H9 (cell line): ENCODE data around the gene NEBL. TPM values are rescaled to one million over a fixed set of nuclear protein-coding genes. Genes with fewer than 3 reads are reported as not detected.

Experiments used
- DNase-seq: peaks from one replicate; pipeline ENCODE4 v3.0.0-alpha.2; 2017
- H2AFZ ChIP-seq: one replicate; pipeline ENCODE4 v1.6.1; 2013; ENCODE audit warnings: mild to moderate bottlenecking, low read length, control low read depth, moderate library complexity
- H2AK5ac ChIP-seq: 2 replicates; pipeline ENCODE4 v1.6.1; 2013; ENCODE audit warnings: low read length, control low read depth, mixed read lengths; ENCODE audit not compliant: insufficient read length
- H2BK120ac ChIP-seq: one replicate; pipeline ENCODE4 v1.6.1; 2013; ENCODE audit warnings: low read depth, mild to moderate bottlenecking, low read length, control low read depth, inconsistent platforms; ENCODE audit not compliant: poor library complexity, severe bottlenecking
- H2BK12ac ChIP-seq: 2 replicates; pipeline ENCODE4 v1.6.1; 2013; ENCODE audit warnings: low read length, control low read depth, mixed read lengths, low read depth; ENCODE audit not compliant: insufficient read length
- H2BK15ac ChIP-seq: 2 replicates; pipeline ENCODE4 v1.6.1; 2013; ENCODE audit warnings: low read depth, low read length, control low read depth
- H2BK20ac ChIP-seq: one replicate; pipeline ENCODE4 v1.6.1; 2013; ENCODE audit warnings: low read depth, mild to moderate bottlenecking, low read length, control low read depth, inconsistent platforms; ENCODE audit not compliant: poor library complexity, severe bottlenecking
- H2BK5ac ChIP-seq: 2 replicates; pipeline ENCODE4 v1.6.1; 2013; ENCODE audit warnings: low read length, control low read depth, mixed read lengths; ENCODE audit not compliant: insufficient read length
- H3K14ac ChIP-seq: 2 replicates; pipeline ENCODE4 v1.6.1; 2013; ENCODE audit warnings: low read length, control low read depth; ENCODE audit not compliant: insufficient read depth
- H3K18ac ChIP-seq: 2 replicates; pipeline ENCODE4 v1.6.1; 2013; ENCODE audit warnings: low read depth, mild to moderate bottlenecking, mixed read lengths, low read length, control low read depth; ENCODE audit not compliant: insufficient read length
- H3K23ac ChIP-seq: 2 replicates; pipeline ENCODE4 v1.6.1; 2013; ENCODE audit warnings: low read length, control low read depth, mixed read lengths, low read depth; ENCODE audit not compliant: insufficient read length
- H3K23me2 ChIP-seq: 2 replicates; pipeline ENCODE4 v1.6.1; 2013; ENCODE audit warnings: low read depth, mild to moderate bottlenecking, mixed read lengths, low read length, control low read depth; ENCODE audit not compliant: insufficient read length, poor library complexity, severe bottlenecking
- H3K27ac ChIP-seq: 2 replicates; pipeline ENCODE4 v1.5.1; 2013; ENCODE audit warnings: low read length, control low read depth, mixed read lengths, low read depth; ENCODE audit not compliant: insufficient read length
- H3K27me3 ChIP-seq: 2 replicates; pipeline ENCODE4 v1.6.1; 2013; ENCODE audit warnings: low read length, control low read depth, inconsistent platforms; ENCODE audit not compliant: insufficient read depth
- H3K4ac ChIP-seq: 2 replicates; pipeline ENCODE4 v1.6.1; 2013; ENCODE audit warnings: low read depth, mild to moderate bottlenecking, control low read depth, inconsistent platforms, low read length, moderate library complexity
- H3K4me1 ChIP-seq: 2 replicates; pipeline ENCODE4 v1.6.1; 2013; ENCODE audit warnings: low read length, control low read depth, inconsistent platforms; ENCODE audit not compliant: insufficient read depth
- H3K4me2 ChIP-seq: 2 replicates; pipeline ENCODE4 v1.6.1; 2013; ENCODE audit warnings: low read length, control low read depth, mixed read lengths; ENCODE audit not compliant: insufficient read length, insufficient read depth
- H3K56ac ChIP-seq: 2 replicates; pipeline ENCODE4 v1.6.1; 2013; ENCODE audit warnings: low read depth, mild to moderate bottlenecking, mixed read lengths, low read length, control low read depth; ENCODE audit not compliant: insufficient read length
- H3K79me1 ChIP-seq: 2 replicates; pipeline ENCODE4 v1.6.1; 2013; ENCODE audit warnings: low read depth, mild to moderate bottlenecking, moderate library complexity, low read length, control low read depth, inconsistent platforms; ENCODE audit not compliant: insufficient read depth, poor library complexity, severe bottlenecking
- H3K79me2 ChIP-seq: 2 replicates; pipeline ENCODE4 v1.6.1; 2013; ENCODE audit warnings: low read length, control low read depth, inconsistent platforms; ENCODE audit not compliant: insufficient read depth
- H3K9ac ChIP-seq: 2 replicates; pipeline ENCODE4 v1.6.1; 2013; ENCODE audit warnings: low read length, control low read depth, mixed read lengths; ENCODE audit not compliant: insufficient read length; ENCODE audit errors: extremely low read depth
- H3K9me3 ChIP-seq: one replicate; pipeline ENCODE4 v1.6.1; 2013; ENCODE audit warnings: low read depth, low read length, inconsistent platforms; ENCODE audit not compliant: control insufficient read depth
- H3T11ph ChIP-seq: one replicate; pipeline ENCODE4 v1.6.1; 2013; ENCODE audit warnings: mild to moderate bottlenecking, low read length, control low read depth, inconsistent platforms
- H4K20me1 ChIP-seq: one replicate; pipeline ENCODE4 v1.6.1; 2013; ENCODE audit not compliant: control insufficient read depth, insufficient read length, insufficient read depth
- H4K5ac ChIP-seq: 2 replicates; pipeline ENCODE4 v1.6.1; 2013; ENCODE audit warnings: low read depth, mild to moderate bottlenecking, mixed read lengths, low read length, control low read depth; ENCODE audit not compliant: insufficient read length
- H4K8ac ChIP-seq: replicated peaks from 2 replicates; pipeline ENCODE4 v1.6.1; 2013; ENCODE audit warnings: low read length, control low read depth, mixed read lengths, low read depth; ENCODE audit not compliant: insufficient read length
- H4K91ac ChIP-seq: 2 replicates; pipeline ENCODE4 v1.6.1; 2013; ENCODE audit warnings: low read depth, mild to moderate bottlenecking, moderate library complexity, mixed read lengths, low read length, control low read depth; ENCODE audit not compliant: insufficient read length
- H3K27ac Mint-ChIP-seq, 3 experiments: 2 replicates in 2 of 3; 3 replicates in 1 of 3; pipeline ENCODE4 v1.8.0; 2020 to 2021; ENCODE audit warnings: mixed read lengths in 3 of 3, mild to moderate bottlenecking in 1 of 3, moderate library complexity in 1 of 3
- H3K27me3 Mint-ChIP-seq: 2 replicates; pipeline ENCODE4 v1.8.0; 2021; ENCODE audit warnings: low read depth, mild to moderate bottlenecking, moderate library complexity, mixed read lengths
- H3K36me3 Mint-ChIP-seq, 3 experiments: 2 replicates in 2 of 3; 3 replicates in 1 of 3; pipeline ENCODE4 v1.8.0; 2020 to 2021; ENCODE audit warnings: low read depth in 3 of 3, mixed read lengths in 3 of 3; ENCODE audit not compliant: insufficient read depth in 1 of 3
- H3K4me1 Mint-ChIP-seq, 2 experiments: 2 replicates each; pipeline ENCODE4 v1.8.0; 2020; ENCODE audit warnings: mixed read lengths in 2 of 2
- H3K4me3 Mint-ChIP-seq, 2 experiments: 2 replicates in 1 of 2; 3 replicates in 1 of 2; pipeline ENCODE4 v1.8.0; 2020 to 2021; ENCODE audit warnings: mild to moderate bottlenecking in 2 of 2, mixed read lengths in 2 of 2, moderate library complexity in 1 of 2
- H3K9me3 Mint-ChIP-seq, 2 experiments: 2 replicates in 1 of 2; 3 replicates in 1 of 2; pipeline ENCODE4 v1.8.0; 2020; ENCODE audit warnings: mild to moderate bottlenecking in 2 of 2, mixed read lengths in 2 of 2, moderate library complexity in 1 of 2
- CTCF ChIP-seq: fragments of 200-600 bp; sonication (generic); conservative IDR thresholded peaks from 3 replicates; pipeline ENCODE4 v1.8.0; 2021; ENCODE audit warnings: antibody characterized with exemption, mild to moderate bottlenecking
- WGBS: extraction: QIAGEN DNeasy Blood & Tissue Kit; methylation state at CpG from one replicate; pipeline ENCODE4 v1.1.7; 2013; ENCODE audit warnings: missing lambda C conversion rate, low lambda C conversion rate, mixed read lengths; ENCODE audit not compliant: insufficient read length; ENCODE audit errors: extremely low coverage; 5-methylcytosine and 5-hydroxymethylcytosine counted together
- total RNA-seq: library from RNA; stranded (reverse); gene quantifications from 2 replicates; pipeline ENCODE4 v1.2.1, GENCODE V29; 2021

NEBL gene
- total RNA-seq, 1 experiment from 2014 or later = 20.9 TPM

DNA sequence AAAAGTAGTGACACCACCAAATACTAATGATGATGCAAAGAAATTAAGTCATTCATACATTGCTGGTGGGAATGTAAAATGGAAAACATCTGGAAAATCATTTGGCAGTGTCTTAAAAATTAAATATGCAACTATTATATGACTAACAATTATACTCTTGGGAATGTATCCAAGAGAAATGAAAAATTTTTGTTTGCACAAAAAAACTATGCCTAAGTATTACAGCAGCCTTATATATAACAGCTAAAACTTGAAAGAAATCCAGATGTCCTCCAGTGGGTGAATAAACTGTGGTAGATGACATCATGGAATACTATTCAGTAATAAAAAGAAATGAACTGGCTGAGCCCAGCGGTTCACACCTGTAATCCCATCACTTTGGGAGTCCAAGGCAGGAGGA is 132.0 kb downstream of the NEBL start:
- Histone ChIP-seq H4K91ac (no peak overlapping the region), H3K27ac (no peak overlapping the region), H3K56ac (no peak overlapping the region), H2BK12ac (no peak overlapping the region), H4K5ac (no peak overlapping the region), H3K27me3 (no peaks in the 10 kb centered on the region), H3K14ac (no peak overlapping the region), H2AK5ac (no peak overlapping the region), H3K23ac (no peak overlapping the region), H3K18ac (no peak overlapping the region), H3T11ph (no peak overlapping the region), H3K79me2 (no peaks in the 10 kb centered on the region), H3K79me1 (no peaks in the 10 kb centered on the region), H2BK5ac (no peak overlapping the region), H3K4me1 (no peaks in the 10 kb centered on the region), H2AFZ (no peak overlapping the region), H3K9me3 (no peaks in the 10 kb centered on the region), H3K4me2 (no peak overlapping the region), H4K20me1 (no peaks in the 10 kb centered on the region), H3K23me2 (no peaks in the 10 kb centered on the region), H4K8ac (no peak overlapping the region), H2BK120ac (no peak overlapping the region), H2BK15ac (no peak overlapping the region), H3K4ac (no peak overlapping the region), H3K9ac (no peak overlapping the region), H2BK20ac (no peak overlapping the region)
- Mint-ChIP-seq H3K4me1 (peaks cover 0 to 5% of the 10 kb centered on the region in 2 experiments; a peak in 1 of 4 replicates), H3K27me3 (no peaks in the 10 kb centered on the region), H3K27ac (no peak overlapping the region), H3K9me3 (no peaks in the 10 kb centered on the region), H3K4me3 (no peak overlapping the region), H3K36me3 (no peaks in the 10 kb centered on the region)
- no peak for DNase-seq
- WGBS = no CpG with 5 or more reads among the region's 1 CpG
- no peak for TF ChIP-seq CTCF
